HG02852 (cell line): ENCODE measurements around the gene ASF1B.

ENCODE experiments used
- ATAC-seq: cut with Tn5 transposase; IDR thresholded peaks from one replicate; pipeline ENCODE4 v1.9.1; 2021; ENCODE audit warnings: mild to moderate bottlenecking, moderate library complexity; ENCODE audit not compliant: unreplicated experiment

The ASF1B gene

GRCh38 chr19:14089662-14090508 lies 46.5 kb downstream of the ASF1B start:
- ATAC-seq = peak; percentile 14

- ATAC-seq = no peak
Observed at GRCh38 chr19:14089412-14089661, 47.1 kb downstream of the ASF1B start.

GRCh38 chr19:14088634-14089411 lies 47.6 kb downstream of the ASF1B start:
- ATAC-seq = no peak

GRCh38 chr19:14086098-14086497 lies 50.3 kb downstream of the ASF1B start:
- ATAC-seq = no peak

GRCh38 chr19:14085309-14085995 lies 50.9 kb downstream of the ASF1B start, which contains the start of gene C19orf67:
Gene C19orf67 (minus strand): TSS chr19:14085783. CDS start chr19:14085627, 156 bp downstream.
- ATAC-seq = no peak

GRCh38 chr19:14082675-14082960 lies 53.8 kb downstream of the ASF1B start:
- ATAC-seq = no peak

DNA sequence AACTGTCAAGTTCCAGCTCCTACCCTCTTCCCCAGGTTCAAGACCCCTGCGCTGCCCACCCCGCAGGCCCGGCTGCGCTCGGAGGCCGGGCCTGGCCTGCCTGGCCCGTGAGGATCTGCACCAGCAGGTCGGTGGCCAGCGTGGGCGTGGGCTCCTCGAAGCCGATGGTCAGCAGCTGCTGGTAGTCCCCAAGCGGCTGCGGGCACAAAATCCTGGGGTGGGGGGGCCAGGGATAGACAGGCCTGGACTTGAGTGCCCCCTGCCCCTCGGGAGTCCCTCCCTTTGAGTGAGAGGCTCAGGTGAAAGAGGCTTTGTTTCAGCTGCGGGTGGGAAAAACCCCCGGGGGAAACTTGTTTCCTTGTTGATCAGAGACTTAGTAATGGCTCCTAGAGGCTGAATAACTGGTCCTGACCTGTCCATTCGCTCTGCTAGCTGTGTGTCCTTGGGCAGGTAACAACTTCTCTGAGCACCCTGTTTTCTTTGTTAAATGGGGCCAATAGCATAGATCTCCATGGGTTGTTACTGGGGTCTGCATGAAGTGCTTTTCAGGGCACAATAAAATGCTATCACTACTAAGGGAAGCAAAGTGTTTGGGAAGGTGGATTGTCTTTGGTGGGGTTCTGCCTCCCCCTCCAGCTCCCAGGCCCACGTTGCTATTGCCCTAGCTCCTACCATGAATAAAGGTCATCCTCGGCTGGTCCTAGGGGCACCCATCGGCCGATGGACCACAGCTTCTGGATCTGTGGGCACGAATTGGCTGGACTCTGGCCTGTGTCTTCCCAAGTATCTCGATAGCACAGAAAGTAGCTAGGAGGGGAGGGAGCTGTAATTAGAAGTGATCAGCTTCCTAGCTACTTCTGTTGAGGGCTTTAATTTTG lies 54.4 kb downstream of the ASF1B start:
- ATAC-seq = peak; percentile 20

- ATAC-seq = peak; percentile 88
Observed at GRCh38 chr19:14080887-14081796, 55.2 kb downstream of the ASF1B start.

DNA sequence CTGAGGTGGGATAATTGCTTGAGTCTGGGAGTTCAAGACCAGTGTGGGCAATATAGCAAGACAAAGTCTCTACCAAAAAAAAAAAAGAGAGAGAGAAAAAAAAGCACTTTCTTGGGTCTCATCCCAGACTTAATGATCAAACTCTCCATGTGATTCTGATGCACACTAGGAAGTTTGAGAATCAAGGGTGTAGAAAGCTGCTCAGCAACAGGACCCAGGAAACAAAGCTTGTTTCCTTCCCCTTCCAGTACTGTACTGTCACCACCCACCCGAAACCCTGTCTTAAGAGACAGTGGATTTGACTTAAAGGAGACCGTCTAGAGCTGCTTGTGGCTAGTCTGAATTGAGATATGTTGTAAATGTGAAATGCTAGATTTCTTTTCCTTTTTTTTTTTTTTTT lies 58.0 kb downstream of the ASF1B start:
- ATAC-seq = no peak

DNA sequence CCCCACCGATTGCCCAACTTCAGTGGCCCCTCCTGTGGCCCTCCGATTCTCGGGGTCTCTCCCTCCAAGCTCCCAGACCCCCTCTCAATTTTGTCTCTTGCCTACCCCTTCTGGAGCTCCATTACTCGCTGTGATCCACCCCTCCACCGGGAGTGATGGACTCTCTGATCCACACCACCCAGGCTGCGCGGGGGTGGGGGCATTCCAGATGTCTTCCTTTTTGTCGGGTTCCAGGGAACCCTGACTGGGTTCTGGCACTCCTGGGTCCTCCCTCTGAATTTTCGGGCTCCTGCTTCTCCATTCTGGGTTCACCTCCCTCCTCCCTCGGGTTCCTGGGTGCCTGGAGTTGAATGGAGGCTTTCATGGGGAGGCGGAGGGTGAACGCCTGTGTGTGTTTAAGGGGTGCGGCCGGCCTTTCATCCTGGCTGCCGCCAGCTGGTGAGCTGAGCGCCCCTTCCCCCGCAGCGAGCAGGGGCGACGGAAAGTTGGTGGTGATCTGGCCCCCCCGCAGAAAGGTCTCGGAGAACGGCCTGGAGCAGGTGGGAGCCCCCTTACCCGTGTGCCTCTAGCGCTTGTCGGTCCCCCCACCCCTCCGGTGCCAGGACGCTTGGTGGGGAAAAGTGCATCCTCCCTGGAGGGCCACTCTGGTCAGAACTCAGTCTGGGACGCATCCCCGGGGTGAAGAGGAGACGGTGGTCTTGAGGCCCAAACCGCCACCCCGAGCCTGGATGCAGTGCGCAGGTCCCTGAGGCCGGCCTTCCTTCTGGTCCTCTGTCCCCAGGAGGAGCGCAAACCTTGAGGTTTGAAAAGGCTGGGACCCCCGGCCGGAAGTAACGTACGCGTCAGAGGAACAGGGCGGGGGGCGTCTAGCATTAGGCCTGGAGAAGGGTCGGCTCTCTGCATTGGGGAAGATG lies 62.2 kb downstream of the ASF1B start:
- ATAC-seq = no peak

DNA sequence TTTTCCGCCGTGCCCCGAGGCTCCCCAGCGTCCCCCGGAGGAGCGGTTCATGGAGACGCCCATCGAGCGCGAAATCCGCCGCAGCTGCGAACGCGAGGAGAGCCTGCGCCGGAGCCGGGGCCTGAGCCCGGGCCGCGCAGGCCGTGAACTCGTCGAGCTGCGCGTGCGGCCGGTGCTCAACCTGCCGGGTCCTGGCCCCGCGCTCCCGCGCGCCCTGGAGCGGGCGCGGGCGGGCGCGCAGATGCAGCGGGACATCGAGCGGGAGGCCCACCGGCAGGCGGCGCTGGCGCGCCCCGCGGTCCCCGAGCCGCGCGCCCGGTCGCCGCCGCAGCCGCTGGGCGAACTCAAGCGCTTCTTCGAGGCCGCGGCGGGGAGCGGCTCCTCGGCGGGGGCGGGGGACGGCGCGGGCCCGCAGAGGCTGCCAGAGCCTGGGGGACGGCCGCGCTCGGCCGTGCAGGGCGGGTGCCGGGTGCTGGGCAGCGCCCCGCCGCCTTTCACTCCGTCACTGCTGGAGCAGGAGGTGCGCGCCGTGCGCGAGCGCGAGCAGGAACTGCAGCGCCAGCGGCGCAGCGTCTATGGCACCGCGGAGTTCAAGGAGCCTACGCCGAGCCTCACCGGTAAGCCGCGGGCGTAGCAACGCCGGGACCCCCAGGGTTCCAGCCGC lies 63.0 kb downstream of the ASF1B start:
- ATAC-seq = no peak

GRCh38 chr19:14072535-14073260 lies 63.7 kb downstream of the ASF1B start, which contains the start of gene MISP3:
Gene MISP3 (plus strand): TSS chr19:14072786. CDS start chr19:14073310, 524 bp downstream.
- ATAC-seq = no peak

- ATAC-seq = no peak
Observed at GRCh38 chr19:14070268-14071050, 65.9 kb downstream of the ASF1B start.
